ENCODE results near the gene CNTNAP2.

Gene CNTNAP2

DNA sequence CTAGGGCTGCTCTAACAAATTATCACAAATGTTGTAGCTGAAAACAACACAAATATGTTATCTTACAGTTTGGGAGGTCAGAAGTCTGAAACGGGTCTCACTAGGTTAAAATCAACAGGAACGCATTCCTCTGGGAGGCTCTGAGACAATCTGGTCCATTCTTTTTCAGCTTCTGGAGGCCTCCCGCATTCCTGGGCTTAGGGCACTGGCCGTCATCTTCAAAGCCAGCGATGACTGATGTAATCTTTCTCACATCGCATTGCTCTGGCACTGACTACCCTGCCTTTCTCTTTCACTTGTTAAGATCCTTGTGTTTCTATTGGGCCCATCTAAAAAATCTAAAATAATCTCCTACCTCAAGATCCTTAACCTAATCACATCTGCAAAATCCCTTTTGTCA, 1402.5 kb downstream of the CNTNAP2 start:
- TF ChIP-seq, protein P1, sequence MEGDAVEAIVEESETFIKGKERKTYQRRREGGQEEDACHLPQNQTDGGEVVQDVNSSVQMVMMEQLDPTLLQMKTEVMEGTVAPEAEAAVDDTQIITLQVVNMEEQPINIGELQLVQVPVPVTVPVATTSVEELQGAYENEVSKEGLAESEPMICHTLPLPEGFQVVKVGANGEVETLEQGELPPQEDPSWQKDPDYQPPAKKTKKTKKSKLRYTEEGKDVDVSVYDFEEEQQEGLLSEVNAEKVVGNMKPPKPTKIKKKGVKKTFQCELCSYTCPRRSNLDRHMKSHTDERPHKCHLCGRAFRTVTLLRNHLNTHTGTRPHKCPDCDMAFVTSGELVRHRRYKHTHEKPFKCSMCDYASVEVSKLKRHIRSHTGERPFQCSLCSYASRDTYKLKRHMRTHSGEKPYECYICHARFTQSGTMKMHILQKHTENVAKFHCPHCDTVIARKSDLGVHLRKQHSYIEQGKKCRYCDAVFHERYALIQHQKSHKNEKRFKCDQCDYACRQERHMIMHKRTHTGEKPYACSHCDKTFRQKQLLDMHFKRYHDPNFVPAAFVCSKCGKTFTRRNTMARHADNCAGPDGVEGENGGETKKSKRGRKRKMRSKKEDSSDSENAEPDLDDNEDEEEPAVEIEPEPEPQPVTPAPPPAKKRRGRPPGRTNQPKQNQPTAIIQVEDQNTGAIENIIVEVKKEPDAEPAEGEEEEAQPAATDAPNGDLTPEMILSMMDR (IDR thresholded peaks at IDR 0.05; ENCODE audit: low read depth, low read length): no peak
- H3K4me3 ChIP-seq (ENCODE audit: low read depth, low read length): no peak overlapping the region
- no peak for DNase-seq (ENCODE audit: low read depth, low spot score)
- in situ Hi-C loops (cut with HindIII; ENCODE audit: low sequenced_read_pairs): no loop called here

DNA sequence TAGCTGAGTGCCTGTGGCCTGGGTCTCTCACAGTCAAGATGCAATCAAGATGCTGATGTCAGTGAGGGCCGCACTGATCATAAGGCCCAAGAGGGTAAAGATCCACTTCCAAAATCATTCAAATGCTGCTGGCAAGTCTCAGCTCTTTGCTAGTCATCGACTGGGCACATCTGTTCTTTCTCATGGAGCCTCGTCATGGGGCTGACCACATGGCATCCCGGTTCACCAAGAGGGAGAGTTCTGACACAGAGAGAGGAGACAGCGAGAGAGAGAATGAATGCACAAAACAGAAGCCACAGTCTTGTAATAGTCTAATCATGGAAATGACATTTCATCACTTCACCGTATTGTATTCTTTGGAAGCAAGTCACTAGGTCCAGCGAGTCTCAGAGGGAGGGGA, 1406.5 kb downstream of the CNTNAP2 start:
- TF ChIP-seq, protein P1 (IDR thresholded peaks at IDR 0.05; ENCODE audit: low read depth, low read length): no peak
- in situ Hi-C loops (cut with HindIII; ENCODE audit: low sequenced_read_pairs): no loop called here
- H3K4me3 ChIP-seq (ENCODE audit: low read depth, low read length): no peak overlapping the region
- DNase-seq (ENCODE audit: low read depth, low spot score): no peak

DNA sequence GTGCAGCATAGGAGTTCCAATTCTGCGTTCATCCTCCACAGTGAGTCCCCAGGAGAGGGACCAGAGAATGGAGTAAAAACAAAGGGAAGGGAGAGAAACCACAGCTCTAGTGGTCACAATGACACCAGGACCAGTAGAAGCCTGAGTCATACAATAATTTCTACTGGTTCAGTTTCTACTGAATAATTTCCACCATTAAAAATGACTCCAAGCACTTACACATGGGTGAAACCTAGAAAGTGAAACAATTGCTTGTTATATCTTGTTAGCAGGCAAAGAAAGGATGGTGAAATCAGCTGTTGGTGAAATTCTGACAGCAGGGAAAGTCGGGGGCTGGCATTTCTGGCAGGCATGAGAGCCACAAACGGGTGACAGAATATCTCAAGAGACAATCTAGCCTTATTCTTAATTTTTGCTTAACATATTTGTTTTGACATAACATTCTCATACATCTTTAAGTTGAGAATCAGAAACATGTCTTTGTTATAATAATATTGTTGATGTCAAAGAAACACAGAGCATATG, 1408.2 kb downstream of the CNTNAP2 start:
- in situ Hi-C loops (cut with HindIII; ENCODE audit: low sequenced_read_pairs): no loop called here
- TF ChIP-seq, protein P1 (IDR thresholded peaks at IDR 0.05; ENCODE audit: low read depth, low read length): no peak
- H3K4me3 ChIP-seq (ENCODE audit: low read depth, low read length): no peak overlapping the region
- DNase-seq (ENCODE audit: low read depth, low spot score): no peak

DNA sequence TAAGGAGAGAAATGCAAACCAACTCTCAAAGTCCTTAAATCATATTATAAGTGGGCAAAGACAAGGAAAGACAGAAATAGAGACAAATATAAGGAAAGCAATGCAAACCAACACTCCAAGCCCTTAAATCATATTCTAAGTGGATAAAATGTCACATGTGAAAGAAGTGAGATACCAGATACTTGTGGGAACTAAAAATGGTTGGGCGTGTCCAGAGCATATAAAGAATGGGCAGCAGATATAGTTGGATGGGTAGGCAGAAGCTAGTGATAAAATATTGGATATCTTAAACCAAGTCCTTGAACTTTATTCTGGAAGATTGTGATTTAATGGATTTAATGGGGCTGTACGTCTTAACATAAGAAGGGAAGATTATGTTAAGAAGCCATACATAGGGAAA, 1408.7 kb downstream of the CNTNAP2 start:
- TF ChIP-seq, protein P1 (IDR thresholded peaks at IDR 0.05; ENCODE audit: low read depth, low read length): no peak
- H3K4me3 ChIP-seq (ENCODE audit: low read depth, low read length): no peak overlapping the region
- no peak for DNase-seq (ENCODE audit: low read depth, low spot score)
- in situ Hi-C loops (cut with HindIII; ENCODE audit: low sequenced_read_pairs): no loop called here

DNA sequence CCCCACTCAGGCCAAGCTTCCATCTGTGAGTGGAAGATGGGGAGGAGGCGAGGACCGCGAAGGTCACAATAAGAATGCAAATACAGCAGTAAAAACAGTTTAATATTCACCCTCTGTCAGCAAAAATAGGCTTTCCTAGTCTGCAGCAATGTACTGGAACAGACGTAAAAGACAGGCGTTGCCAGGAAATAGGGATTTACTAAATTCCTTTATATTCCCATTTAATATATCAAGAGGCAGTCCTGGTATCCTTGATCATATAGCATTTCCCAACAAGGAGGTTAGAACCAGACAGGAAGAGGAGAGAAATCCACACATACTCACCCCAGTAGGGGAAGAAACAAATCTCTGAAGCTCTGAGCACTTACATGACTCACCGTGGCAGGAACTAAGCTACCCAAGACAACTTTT, 1419.1 kb downstream of the CNTNAP2 start:
- peak; percentile 61 for DNase-seq (ENCODE audit: low read depth, low spot score)
- in situ Hi-C loops (cut with HindIII; ENCODE audit: low sequenced_read_pairs): no loop called here
- TF ChIP-seq, protein P1 (IDR thresholded peaks at IDR 0.05; ENCODE audit: low read depth, low read length): no peak
- H3K4me3 ChIP-seq (ENCODE audit: low read depth, low read length): no peak overlapping the region

DNA sequence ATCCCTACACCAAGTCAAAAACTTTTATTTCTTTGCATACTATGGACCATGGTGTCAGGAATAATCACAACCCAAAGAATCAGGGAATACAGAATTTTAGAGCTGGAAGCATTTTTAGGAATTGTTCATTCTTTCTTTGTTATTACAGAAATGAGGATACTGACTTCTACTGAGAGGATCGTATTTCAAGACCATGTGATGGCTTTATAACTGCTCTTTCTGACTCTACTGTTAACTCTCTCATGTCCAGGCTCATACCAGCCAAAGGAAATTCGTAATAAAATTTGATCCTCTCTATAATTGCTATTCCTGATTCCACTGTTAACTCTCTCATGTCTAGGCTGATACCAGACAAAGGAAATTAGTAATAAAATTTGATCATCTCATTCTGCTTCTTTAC, 1423.1 kb downstream of the CNTNAP2 start:
- in situ Hi-C loops (cut with HindIII; ENCODE audit: low sequenced_read_pairs): no loop called here
- TF ChIP-seq, protein P1 (IDR thresholded peaks at IDR 0.05; ENCODE audit: low read depth, low read length): no peak

DNA sequence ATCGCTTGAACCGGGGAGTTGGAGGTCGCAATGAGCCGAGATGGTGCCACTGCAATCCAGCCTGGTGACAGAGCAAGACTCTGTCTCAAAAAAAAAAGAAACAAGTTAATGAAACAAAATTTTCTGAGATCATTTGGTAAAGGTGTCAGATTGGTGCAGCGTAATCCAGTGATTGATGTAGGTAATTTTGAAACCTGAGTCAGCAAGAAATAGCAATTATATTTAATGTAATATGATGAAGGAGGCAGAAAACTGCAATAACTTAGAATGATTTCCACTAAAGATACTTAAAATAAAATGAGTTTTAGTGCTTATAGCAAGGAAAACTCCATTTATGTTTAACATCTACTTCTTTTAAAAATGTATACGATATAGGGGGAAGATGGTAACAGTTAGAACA, 1424.1 kb downstream of the CNTNAP2 start:
- no peak for DNase-seq (ENCODE audit: low read depth, low spot score)
- H3K4me3 ChIP-seq (ENCODE audit: low read depth, low read length): no peak overlapping the region
- TF ChIP-seq, protein P1 (IDR thresholded peaks at IDR 0.05; ENCODE audit: low read depth, low read length): no peak
- in situ Hi-C loops (cut with HindIII; ENCODE audit: low sequenced_read_pairs): no loop called here

More for the DNA sequence above, 1423.1 kb downstream of the CNTNAP2 start:
- H3K4me3 ChIP-seq (ENCODE audit: low read depth, low read length): no peak overlapping the region
- DNase-seq (ENCODE audit: low read depth, low spot score): no peak

Measured in astrocyte of the spinal cord (primary cell).